ENCODE measurements around the gene NOSIP. TPM values are rescaled to one million over a fixed set of nuclear protein-coding genes. Genes with fewer than 3 reads are reported as not detected.

The NOSIP gene
- total RNA-seq, 1 experiment from 2014 or later = 97.9 TPM

GRCh38 chr19:49580264-49581006 is at the start of gene NOSIP (continued):
- TF ChIP-seq, protein P1, sequence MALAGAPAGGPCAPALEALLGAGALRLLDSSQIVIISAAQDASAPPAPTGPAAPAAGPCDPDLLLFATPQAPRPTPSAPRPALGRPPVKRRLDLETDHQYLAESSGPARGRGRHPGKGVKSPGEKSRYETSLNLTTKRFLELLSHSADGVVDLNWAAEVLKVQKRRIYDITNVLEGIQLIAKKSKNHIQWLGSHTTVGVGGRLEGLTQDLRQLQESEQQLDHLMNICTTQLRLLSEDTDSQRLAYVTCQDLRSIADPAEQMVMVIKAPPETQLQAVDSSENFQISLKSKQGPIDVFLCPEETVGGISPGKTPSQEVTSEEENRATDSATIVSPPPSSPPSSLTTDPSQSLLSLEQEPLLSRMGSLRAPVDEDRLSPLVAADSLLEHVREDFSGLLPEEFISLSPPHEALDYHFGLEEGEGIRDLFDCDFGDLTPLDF (CRISPR knock-in tag; IDR thresholded peaks at IDR 0.05) = no peak
- TF ChIP-seq ZNF232 (CRISPR knock-in tag; IDR thresholded peaks at IDR 0.05) (peak; percentile 88), MYBL2 (CRISPR knock-in tag; IDR thresholded peaks at IDR 0.05) (peak; percentile 50; the same call in 1 of the 2 replicates), EMX1 (CRISPR knock-in tag; IDR thresholded peaks at IDR 0.05) (no peak), TP53 (CRISPR knock-in tag; IDR thresholded peaks at IDR 0.05) (peak; percentile 66; the same call in 1 of the 2 replicates), SMAD4 (CRISPR knock-in tag; IDR thresholded peaks at IDR 0.05) (no peak), PRRX2 (CRISPR knock-in tag; IDR thresholded peaks at IDR 0.05) (no peak), FOXK1 (CRISPR knock-in tag; IDR thresholded peaks at IDR 0.05) (peak; percentile 90), ZBTB43 (CRISPR knock-in tag; IDR thresholded peaks at IDR 0.05) (peak; percentile 55; the same call in 1 of the 2 replicates), MXD4 (CRISPR knock-in tag; IDR thresholded peaks at IDR 0.05; ENCODE audit: borderline replicate concordance) (no peak), SP1 (CRISPR knock-in tag; conservative IDR thresholded peaks at IDR 0.05) (peak; percentile 97), ARID4B (CRISPR knock-in tag; IDR thresholded peaks at IDR 0.05; ENCODE audit: borderline replicate concordance) (peak; percentile 32; the same call in 1 of the 2 replicates), ZBTB21 (CRISPR knock-in tag; IDR thresholded peaks at IDR 0.05; ENCODE audit: borderline replicate concordance) (0 out of 2 replicates have a peak, but pooled peaks have one; percentile 64)

DNA sequence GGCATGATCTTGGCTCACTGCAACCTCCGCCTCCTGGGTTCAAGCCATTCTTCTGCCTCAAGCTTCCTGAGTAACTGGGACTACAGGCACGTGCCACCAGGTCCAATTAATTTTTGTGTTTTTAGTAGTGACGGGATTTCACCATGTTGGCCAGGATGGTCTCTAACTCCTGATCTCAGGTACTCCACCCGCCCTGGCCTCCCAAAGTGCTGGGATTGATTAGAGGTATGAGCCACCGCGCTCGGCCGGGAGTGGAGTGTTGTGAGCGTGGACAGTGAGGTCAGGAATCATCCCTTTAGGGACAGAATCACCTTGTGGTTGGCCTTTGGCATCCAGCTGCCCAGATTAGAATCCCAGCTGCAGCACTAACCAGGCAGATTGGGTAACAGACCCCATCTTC is 49.3 kb upstream of the NOSIP start:
- Mint-ChIP-seq H3K9me3 (no peaks in the 10 kb centered on the region), H3K27me3 (ENCODE audit: low read depth) (no peaks in the 10 kb centered on the region), H3K36me3 (peaks cover 14% of the 10 kb centered on the region; the same call in 1 of the 2 replicates), H3K4me3 (no peak overlapping the region), H3K27ac (peak overlapping the region; percentile 92), H3K4me1 (peaks cover 7% of the 10 kb centered on the region)
- CTCF ChIA-PET = interaction anchor here (1.1 kb wide), 1 partner anchor 14 kb away, joined by 3 read pairs; no protein-coding TSS in a partner anchor
- TF ChIP-seq USF2 (CRISPR knock-in tag; IDR thresholded peaks at IDR 0.05) (no peak), CREB1 (CRISPR knock-in tag; IDR thresholded peaks at IDR 0.05) (no peak), ZNF138 (CRISPR knock-in tag; conservative IDR thresholded peaks at IDR 0.05) (no peak), CBFB (CRISPR knock-in tag; IDR thresholded peaks at IDR 0.05; ENCODE audit: low read depth) (no peak), ZNF416 (CRISPR knock-in tag; IDR thresholded peaks at IDR 0.05) (no peak), CDX4 (CRISPR knock-in tag; IDR thresholded peaks at IDR 0.05; ENCODE audit: borderline replicate concordance) (no peak), ZNF671 (CRISPR knock-in tag; IDR thresholded peaks at IDR 0.05) (no peak), IRF2 (CRISPR knock-in tag; IDR thresholded peaks at IDR 0.05; ENCODE audit: borderline replicate concordance, low read depth) (no peak), ZNF263 (CRISPR knock-in tag; IDR thresholded peaks at IDR 0.05; ENCODE audit: low read depth) (no peak), E2F5 (CRISPR knock-in tag; IDR thresholded peaks at IDR 0.05) (no peak), ZNF232 (CRISPR knock-in tag; IDR thresholded peaks at IDR 0.05) (no peak)
- no peak for ATAC-seq
- POLR2A ChIA-PET = interaction anchor here (3.0 kb wide), 1 partner anchor 10 kb away, joined by 18 read pairs; the partner anchor contains the start of gene RRAS
- no peak for DNase-seq (ENCODE audit: low spot score)
